Tibial nerve (tissue), 4 donors: ENCODE results near the gene METTL15. TPM values are rescaled to one million over a fixed set of nuclear protein-coding genes. Genes with fewer than 3 reads are reported as not detected.
A peak's percentile ranks its signal among the peaks of the same experiment; 100 is the strongest.

ENCODE experiments used
- DNase-seq, 2 donors: peaks; one replicate each; pipeline ENCODE4 v3.0.0-alpha.2; 2019; ENCODE audit warnings: low spot score in 2 of 2
- H3K27ac ChIP-seq, 4 donors: fragments of 200-600 bp; sonication (generic) in 3 of 4; one replicate each; pipeline ENCODE4 v1.5.1; 2017 to 2019; ENCODE audit warnings: mild to moderate bottlenecking in 1 of 4
- H3K27me3 ChIP-seq, 2 donors: fragments of 200-600 bp; sonication (generic) in 1 of 2; one replicate each; pipeline versions ENCODE4 v1.5.1 to v1.6.0; 2017 to 2019
- H3K36me3 ChIP-seq, 3 donors: fragments of 200-600 bp; sonication (generic); one replicate each; pipeline ENCODE4 v1.5.1; 2018 to 2019
- H3K4me1 ChIP-seq, 4 donors: fragments of 200-600 bp; sonication (generic) in 3 of 4; one replicate each; pipeline ENCODE4 v1.5.1; 2017 to 2019
- H3K4me3 ChIP-seq, 4 donors: fragments of 200-600 bp; sonication (generic) in 3 of 4; one replicate each; pipeline ENCODE4 v1.5.1; 2017 to 2019; ENCODE audit warnings: mild to moderate bottlenecking in 1 of 4, moderate library complexity in 1 of 4
- H3K9me3 ChIP-seq, 4 donors: fragments of 200-600 bp; sonication (generic) in 3 of 4; one replicate each; pipeline ENCODE4 v1.5.1; 2017 to 2019
- EP300 ChIP-seq, 2 donors: sonication (generic); formaldehyde crosslinking; IDR thresholded peaks; one replicate each; pipeline ENCODE4 v1.6.1; 2017; ENCODE audit warnings: antibody characterized with exemption in 2 of 2, mild to moderate bottlenecking in 1 of 2
- POLR2A ChIP-seq, 2 donors: fragments of 450-650 bp; IDR thresholded peaks; one replicate each; pipeline ENCODE4 v1.6.1; 2017; ENCODE audit warnings: antibody characterized with exemption in 2 of 2, mild to moderate bottlenecking in 2 of 2, moderate library complexity in 2 of 2
- WGBS, 2 donors: methylation state at CpG; one replicate each; pipeline ENCODE4 v1.1.5; 2018; 5-methylcytosine and 5-hydroxymethylcytosine counted together
- total RNA-seq, 4 donors: library from RNA; depleted of rRNA; stranded (reverse); fragments of >200 nt; gene quantifications; one replicate each; pipeline ENCODE4 v1.1.0, GENCODE V29; 2016
- TF ChIP-seq, protein P1 (sequence below), 5 experiments: fragments of 200-600 bp in 3 of 5; fragments of 450-650 bp in 2 of 5; sonication (generic) in 3 of 5; IDR thresholded peaks; one replicate each; pipeline ENCODE4 v1.5.1; 2016 to 2019; ENCODE audit warnings: antibody characterized with exemption in 5 of 5, mild to moderate bottlenecking in 3 of 5, moderate library complexity in 2 of 5

METTL15 gene
- total RNA-seq, 4 donors from 2014 or later = 8.7 to 14.4 (median 11.7) TPM

DNA sequence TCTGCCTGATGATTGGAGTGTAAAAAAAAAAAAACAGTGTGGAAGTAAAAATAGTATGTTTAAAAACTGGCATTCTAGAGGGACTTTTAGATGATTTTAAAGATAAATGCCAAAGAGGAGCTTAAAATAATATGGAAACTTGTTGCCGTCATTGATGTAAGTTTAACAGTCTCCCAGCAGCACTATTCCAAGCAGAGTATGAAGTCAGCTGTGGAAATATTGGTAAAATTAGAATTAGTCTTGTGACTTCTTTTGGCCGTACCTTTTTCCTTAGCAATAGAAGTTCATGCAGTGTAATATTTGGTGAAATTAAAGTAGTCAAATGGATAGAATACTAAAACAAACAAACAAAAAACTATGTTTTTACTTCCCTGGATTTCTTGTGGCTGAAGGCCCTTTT, 134.9 kb downstream of the METTL15 start:
- TF ChIP-seq EP300 (IDR thresholded peaks at IDR 0.05) (no peak), POLR2A (IDR thresholded peaks at IDR 0.05) (no peak)
- TF ChIP-seq, protein P1, sequence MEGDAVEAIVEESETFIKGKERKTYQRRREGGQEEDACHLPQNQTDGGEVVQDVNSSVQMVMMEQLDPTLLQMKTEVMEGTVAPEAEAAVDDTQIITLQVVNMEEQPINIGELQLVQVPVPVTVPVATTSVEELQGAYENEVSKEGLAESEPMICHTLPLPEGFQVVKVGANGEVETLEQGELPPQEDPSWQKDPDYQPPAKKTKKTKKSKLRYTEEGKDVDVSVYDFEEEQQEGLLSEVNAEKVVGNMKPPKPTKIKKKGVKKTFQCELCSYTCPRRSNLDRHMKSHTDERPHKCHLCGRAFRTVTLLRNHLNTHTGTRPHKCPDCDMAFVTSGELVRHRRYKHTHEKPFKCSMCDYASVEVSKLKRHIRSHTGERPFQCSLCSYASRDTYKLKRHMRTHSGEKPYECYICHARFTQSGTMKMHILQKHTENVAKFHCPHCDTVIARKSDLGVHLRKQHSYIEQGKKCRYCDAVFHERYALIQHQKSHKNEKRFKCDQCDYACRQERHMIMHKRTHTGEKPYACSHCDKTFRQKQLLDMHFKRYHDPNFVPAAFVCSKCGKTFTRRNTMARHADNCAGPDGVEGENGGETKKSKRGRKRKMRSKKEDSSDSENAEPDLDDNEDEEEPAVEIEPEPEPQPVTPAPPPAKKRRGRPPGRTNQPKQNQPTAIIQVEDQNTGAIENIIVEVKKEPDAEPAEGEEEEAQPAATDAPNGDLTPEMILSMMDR (IDR thresholded peaks at IDR 0.05) = no peak
- Histone ChIP-seq H3K4me1 (peaks cover 0 to 13% (median 0%) of the 10 kb centered on the region in 4 donors), H3K4me3 (no peak overlapping the region), H3K27ac (peak overlapping the region in 1 of 4 donors; percentile 26), H3K27me3 (no peaks in the 10 kb centered on the region), H3K9me3 (no peaks in the 10 kb centered on the region), H3K36me3 (no peaks in the 10 kb centered on the region)
- no peak for DNase-seq
- WGBS, 2 donors = 54 to 59% methylated on average over 2 of the region's 2 CpGs

DNA sequence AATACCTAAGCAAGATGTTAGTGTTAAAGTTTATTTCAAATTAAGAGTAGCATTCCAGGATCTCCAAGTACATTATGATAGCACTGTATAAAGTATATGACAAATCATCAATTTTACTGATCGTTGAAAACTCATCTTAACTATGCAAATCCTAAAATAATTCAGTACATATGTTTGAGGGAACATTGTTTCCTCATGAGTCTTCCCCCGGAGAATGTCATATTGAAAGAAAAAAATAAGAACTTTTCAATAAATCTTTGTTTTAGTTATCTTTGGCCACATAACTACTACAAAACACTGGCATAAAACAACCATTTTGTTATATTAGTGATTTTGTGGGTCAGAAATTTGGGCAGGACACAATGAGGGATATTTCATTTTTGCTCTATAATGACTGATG, 135.4 kb downstream of the METTL15 start:
- H3K27ac ChIP-seq = peak overlapping the region in 1 of 4 donors; percentile 26
- WGBS, 2 donors = 29 to 30% methylated on average over 2 of the region's 2 CpGs
- no peak overlapping the region for H3K4me3 ChIP-seq
- H3K4me1 ChIP-seq = peaks cover 0 to 13% (median 0%) of the 10 kb centered on the region in 4 donors
- no peaks in the 10 kb centered on the region for H3K36me3 ChIP-seq
- H3K27me3 ChIP-seq = no peaks in the 10 kb centered on the region
- no peaks in the 10 kb centered on the region for H3K9me3 ChIP-seq
- TF ChIP-seq POLR2A (IDR thresholded peaks at IDR 0.05) = no peak
- TF ChIP-seq EP300 (IDR thresholded peaks at IDR 0.05) = no peak
- TF ChIP-seq, protein P1 (IDR thresholded peaks at IDR 0.05) = no peak
- DNase-seq = no peak

DNA sequence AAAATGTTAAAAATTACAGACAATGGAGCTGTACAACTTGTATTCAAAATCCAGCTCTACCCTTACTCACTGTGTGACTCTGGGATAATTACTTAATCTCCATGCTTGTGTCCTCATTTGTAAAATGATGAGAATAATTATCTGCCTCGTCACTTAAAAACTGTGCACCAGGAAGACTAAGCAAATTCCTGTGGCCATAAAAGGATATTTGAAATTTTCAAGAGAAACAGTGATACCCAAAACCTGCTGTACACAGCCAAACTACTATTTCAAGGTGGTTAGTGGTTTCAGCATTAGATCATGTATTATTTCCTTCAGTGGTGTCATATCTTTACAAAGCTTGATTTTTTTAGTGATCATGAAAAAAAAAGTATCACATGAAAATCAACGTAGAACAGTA, 136.9 kb downstream of the METTL15 start:
- H3K27me3 ChIP-seq = no peaks in the 10 kb centered on the region
- H3K36me3 ChIP-seq = no peaks in the 10 kb centered on the region
- 94 to 95% methylated on average over 2 of the region's 2 CpGs for WGBS, 2 donors
- H3K27ac ChIP-seq = no peak overlapping the region
- TF ChIP-seq POLR2A (IDR thresholded peaks at IDR 0.05) = no peak
- peaks cover 0 to 13% (median 0%) of the 10 kb centered on the region in 4 donors for H3K4me1 ChIP-seq
- H3K4me3 ChIP-seq = no peak overlapping the region
- no peak for DNase-seq
- H3K9me3 ChIP-seq = no peaks in the 10 kb centered on the region

DNA sequence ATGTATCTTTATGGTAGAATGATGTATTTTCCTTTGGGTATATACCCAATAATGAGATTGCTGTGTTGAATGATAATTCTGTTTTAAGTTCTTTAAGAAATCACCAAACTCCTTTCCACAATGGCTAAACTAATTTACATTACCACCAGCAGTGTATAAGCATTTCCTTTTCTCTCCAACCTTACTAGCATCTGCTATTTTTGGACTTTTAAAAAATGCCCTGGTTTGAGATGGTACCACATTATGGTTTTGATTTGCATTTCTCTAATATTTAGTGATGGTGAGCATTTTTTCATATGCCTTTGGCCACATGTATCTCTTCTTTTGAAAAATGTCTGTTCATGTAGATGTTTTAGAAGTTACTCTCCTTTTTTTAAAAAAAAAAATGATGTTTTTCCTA, 142.0 kb downstream of the METTL15 start:
- Histone ChIP-seq H3K4me1 (no peaks in the 10 kb centered on the region), H3K27me3 (no peaks in the 10 kb centered on the region), H3K36me3 (peaks cover 0 to 22% (median 0%) of the 10 kb centered on the region in 3 donors), H3K27ac (no peak overlapping the region), H3K4me3 (no peak overlapping the region), H3K9me3 (peaks cover 0 to 10% (median under 1%) of the 10 kb centered on the region in 4 donors)
- TF ChIP-seq, protein P1 (IDR thresholded peaks at IDR 0.05) = no peak
- TF ChIP-seq POLR2A (IDR thresholded peaks at IDR 0.05) (no peak), EP300 (IDR thresholded peaks at IDR 0.05) (no peak)
- no peak for DNase-seq

DNA sequence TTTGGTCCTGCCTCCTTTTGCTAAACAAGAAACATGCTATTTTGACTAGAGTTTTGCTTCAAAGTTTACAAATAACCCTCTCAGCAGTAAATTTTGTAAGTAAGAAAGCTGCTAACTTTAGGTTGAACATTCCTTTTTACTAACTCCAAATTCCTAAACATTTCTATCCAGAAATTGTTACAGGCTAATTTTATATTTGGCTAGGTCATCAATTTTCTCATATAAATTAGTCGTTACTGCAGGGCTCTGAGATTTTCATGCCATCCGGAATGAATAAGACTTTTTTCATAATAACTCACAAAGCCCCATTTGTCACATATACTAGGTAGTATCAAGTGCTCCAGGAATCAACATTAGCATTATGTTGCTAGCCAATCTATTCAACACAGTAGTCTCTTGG, 143.1 kb downstream of the METTL15 start:
- H3K27ac ChIP-seq = no peak overlapping the region
- H3K27me3 ChIP-seq = no peaks in the 10 kb centered on the region
- TF ChIP-seq POLR2A (IDR thresholded peaks at IDR 0.05) (no peak), EP300 (IDR thresholded peaks at IDR 0.05) (no peak)
- TF ChIP-seq, protein P1 (IDR thresholded peaks at IDR 0.05) = no peak
- H3K4me1 ChIP-seq = no peaks in the 10 kb centered on the region
- H3K4me3 ChIP-seq = no peak overlapping the region
- peaks cover 0 to 19% (median 4%) of the 10 kb centered on the region in 4 donors for H3K9me3 ChIP-seq
- H3K36me3 ChIP-seq = peaks cover 0 to 30% (median 0%) of the 10 kb centered on the region in 3 donors
- WGBS, 2 donors = 47 to 58% methylated on average over 2 of the region's 2 CpGs
- no peak for DNase-seq

DNA sequence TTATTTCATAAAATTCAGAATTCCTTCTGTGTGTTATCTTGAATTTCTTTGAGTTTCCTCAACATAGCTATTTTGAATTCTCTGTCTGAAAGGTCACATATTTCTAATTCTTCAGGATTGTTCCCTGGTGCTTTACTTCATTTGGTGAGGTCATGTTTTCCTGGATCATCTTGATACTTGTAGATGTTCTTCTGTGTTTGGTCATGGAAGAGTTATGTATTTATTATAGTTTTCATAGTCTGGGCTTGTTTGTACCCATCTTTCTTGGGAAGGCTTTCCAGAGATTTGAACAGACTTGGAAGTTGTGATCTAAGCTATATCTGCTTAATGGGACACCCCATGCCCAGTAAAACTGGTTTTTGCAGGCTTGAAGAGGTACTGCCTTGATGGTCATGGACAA, 149.6 kb downstream of the METTL15 start:
- Histone ChIP-seq H3K36me3 (peaks cover 0 to 56% (median 0%) of the 10 kb centered on the region in 3 donors), H3K27me3 (no peaks in the 10 kb centered on the region), H3K27ac (no peak overlapping the region), H3K4me3 (no peak overlapping the region), H3K4me1 (no peaks in the 10 kb centered on the region), H3K9me3 (peaks cover 0 to 36% (median 8%) of the 10 kb centered on the region in 4 donors)
- TF ChIP-seq EP300 (IDR thresholded peaks at IDR 0.05) (no peak), POLR2A (IDR thresholded peaks at IDR 0.05) (no peak)
- TF ChIP-seq, protein P1 (IDR thresholded peaks at IDR 0.05) = no peak
- no peak for DNase-seq
